Upper lobe of left lung (tissue), 6 donors: Measurements from ENCODE around the gene RRP1. TPM values are rescaled to one million over a fixed set of nuclear protein-coding genes. Genes with fewer than 3 reads are reported as not detected.

Source experiments
- ATAC-seq, 2 donors: fragments of 200-7000 bp; cut with Tn5 transposase; one replicate each; pipeline ENCODE4 v1.9.1; 2022; ENCODE audit warnings: mild to moderate bottlenecking in 2 of 2, moderate library complexity in 2 of 2; ENCODE audit not compliant: low FRiP score in 2 of 2
- DNase-seq, 2 donors: peaks; one replicate each; pipeline ENCODE4 v3.0.0-alpha.2; 2019 to 2020
- H3K27ac ChIP-seq, 4 donors: fragments of 200-600 bp; sonication (generic); one replicate each; pipeline ENCODE4 v1.5.1; 2016 to 2019
- H3K27me3 ChIP-seq, 4 donors: fragments of 200-600 bp; sonication (generic); one replicate each; pipeline ENCODE4 v1.5.1; 2017 to 2019
- H3K36me3 ChIP-seq, 4 donors: fragments of 200-600 bp; sonication (generic); one replicate each; pipeline ENCODE4 v1.5.1; 2016 to 2019
- H3K4me1 ChIP-seq, 4 donors: fragments of 200-600 bp; sonication (generic); one replicate each; pipeline ENCODE4 v1.5.1; 2018 to 2019
- H3K4me3 ChIP-seq, 4 donors: fragments of 200-600 bp; sonication (generic); one replicate each; pipeline ENCODE4 v1.5.1; 2017 to 2019; ENCODE audit warnings: mild to moderate bottlenecking in 2 of 4, moderate library complexity in 1 of 4
- H3K9me3 ChIP-seq, 4 donors: fragments of 200-600 bp; sonication (generic); one replicate each; pipeline ENCODE4 v1.5.1; 2018 to 2019
- CTCF ChIP-seq, 6 experiments: fragments of 450-650 bp in 4 of 6; fragments of 200-600 bp in 2 of 6; sonication (generic) in 2 of 6; IDR thresholded peaks; one replicate each; pipeline ENCODE4 v1.5.1; 2016 to 2019; ENCODE audit warnings: antibody characterized with exemption in 6 of 6
- EP300 ChIP-seq, 4 donors: sonication (generic); formaldehyde crosslinking; IDR thresholded peaks; one replicate each; pipeline ENCODE4 v1.5.1; 2017; ENCODE audit warnings: antibody characterized with exemption in 4 of 4, control low read depth in 2 of 4
- POLR2A ChIP-seq, 4 donors: fragments of 450-650 bp; IDR thresholded peaks; one replicate each; pipeline ENCODE4 v1.5.1; 2016 to 2017; ENCODE audit warnings: antibody characterized with exemption in 4 of 4, mild to moderate bottlenecking in 2 of 4
- POLR2AphosphoS5 ChIP-seq, 2 donors: sonication (generic); formaldehyde crosslinking; IDR thresholded peaks; one replicate each; pipeline ENCODE4 v1.5.1; 2017; ENCODE audit warnings: antibody characterized with exemption in 2 of 2
- WGBS, 2 donors: methylation state at CpG; one replicate each; pipeline ENCODE4 v1.1.5; 2017 to 2018; 5-methylcytosine and 5-hydroxymethylcytosine counted together
- total RNA-seq, 6 donors: library from RNA; depleted of rRNA in 4 of 6; stranded (reverse); fragments of >200 nt in 4 of 6; gene quantifications; one replicate each; pipeline versions ENCODE4 v1.1.0 to v1.2.1, GENCODE V29; 2016 to 2021
- donor health status: DM: no; HTN: no; CAD: no; lungs with moderate emphysema.
- donor health status: DM: no; HTN: yes; CAD: no; lungs with severe emphysema.

The RRP1 gene
- total RNA-seq, 6 donors from 2014 or later = 12.0 to 25.1 (median 20.9) TPM

DNA sequence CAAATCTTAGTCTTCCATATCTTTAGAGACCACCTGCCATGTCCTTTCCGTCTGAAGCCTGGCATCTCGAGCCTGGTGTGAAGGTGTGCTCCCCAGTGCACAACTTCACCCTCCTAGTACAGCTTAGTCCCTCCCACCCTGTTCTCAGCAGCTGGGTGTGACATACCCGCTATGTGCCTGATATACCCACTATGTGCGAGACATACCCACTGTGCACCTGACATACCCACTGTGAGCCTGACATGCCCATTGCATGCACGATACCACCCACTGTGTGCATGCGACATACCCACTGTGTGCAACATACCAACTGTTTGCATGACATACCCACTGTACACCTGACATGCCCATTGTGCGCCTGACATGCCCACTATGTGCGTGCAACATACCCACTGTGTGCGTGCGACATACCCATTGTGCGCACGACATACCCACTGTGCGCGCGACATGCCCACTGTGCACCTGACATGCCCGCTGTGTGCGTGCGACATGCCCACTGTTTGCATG lies 3.0 kb upstream of the RRP1 start:
- no peak overlapping the region for H3K4me3 ChIP-seq
- ATAC-seq = no peak
- H3K27ac ChIP-seq = no peak overlapping the region
- no peaks in the 10 kb centered on the region for H3K9me3 ChIP-seq
- no peaks in the 10 kb centered on the region for H3K36me3 ChIP-seq
- H3K27me3 ChIP-seq = no peaks in the 10 kb centered on the region
- 83 to 88% methylated on average over 18 of the region's 18 CpGs for WGBS, 2 donors
- TF ChIP-seq EP300 (IDR thresholded peaks at IDR 0.05) (no peak), POLR2A (IDR thresholded peaks at IDR 0.05) (no peak), POLR2AphosphoS5 (IDR thresholded peaks at IDR 0.05) (no peak), CTCF (IDR thresholded peaks at IDR 0.05) (no peak)
- H3K4me1 ChIP-seq = peaks cover 15 to 34% (median 25%) of the 10 kb centered on the region in 4 donors
- no peak for DNase-seq

GRCh38 chr21:43786807-43787440 lies 2.5 kb upstream of the RRP1 start:
- Histone ChIP-seq H3K9me3 (no peaks in the 10 kb centered on the region), H3K27me3 (no peaks in the 10 kb centered on the region), H3K36me3 (peaks cover 0 to 5% (median 2%) of the 10 kb centered on the region in 4 donors), H3K4me3 (no peak overlapping the region), H3K4me1 (peaks cover 15 to 37% (median 25%) of the 10 kb centered on the region in 4 donors), H3K27ac (no peak overlapping the region)
- DNase-seq (no peak), ATAC-seq (no peak)
- 90 to 95% methylated on average over 25 to 38 of the region's 38 CpGs for WGBS, 2 donors
- TF ChIP-seq EP300 (IDR thresholded peaks at IDR 0.05) (no peak), POLR2A (IDR thresholded peaks at IDR 0.05) (no peak), CTCF (IDR thresholded peaks at IDR 0.05) (no peak), POLR2AphosphoS5 (IDR thresholded peaks at IDR 0.05) (no peak)

GRCh38 chr21:43790010-43790524 lies 690 bp downstream of the RRP1 start:
- Histone ChIP-seq H3K9me3 (no peaks in the 10 kb centered on the region), H3K36me3 (peaks cover 4 to 34% (median 30%) of the 10 kb centered on the region in 4 donors), H3K27ac (peak overlapping the region; percentile 78 to 93 (median 88)), H3K4me1 (peaks cover 12 to 27% (median 17%) of the 10 kb centered on the region in 4 donors), H3K4me3 (peak overlapping the region; percentile 86 to 98 (median 95)), H3K27me3 (no peaks in the 10 kb centered on the region)
- TF ChIP-seq CTCF (IDR thresholded peaks at IDR 0.05) = no peak
- TF ChIP-seq POLR2AphosphoS5 (IDR thresholded peaks at IDR 0.05) = no peak
- TF ChIP-seq POLR2A (IDR thresholded peaks at IDR 0.05) = no peak
- no peak for TF ChIP-seq EP300 (IDR thresholded peaks at IDR 0.05)
- DNase-seq (no peak), ATAC-seq (no peak)
- WGBS, 2 donors = 13 to 17% methylated on average over 13 of the region's 13 CpGs

DNA sequence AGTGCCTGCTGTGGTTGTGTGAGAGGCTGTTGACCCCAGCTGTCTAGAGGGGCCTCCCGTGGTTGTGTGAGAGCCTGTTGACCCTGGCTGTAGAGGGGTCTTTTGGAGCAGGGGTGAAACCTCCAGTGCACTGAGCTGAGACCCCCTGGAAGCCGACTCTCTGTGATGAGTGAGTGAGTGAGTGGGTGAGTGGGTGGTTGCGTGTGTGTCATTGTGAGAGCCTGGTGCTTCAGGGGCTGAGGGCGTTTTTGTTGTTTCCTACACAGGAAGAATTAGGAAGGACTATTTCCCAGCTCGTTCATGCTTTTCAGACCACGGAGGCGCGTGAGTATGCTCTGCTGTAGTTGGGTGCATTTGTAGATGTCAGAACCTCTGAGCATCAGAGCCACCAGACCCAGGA lies 3.0 kb downstream of the RRP1 start:
- H3K36me3 ChIP-seq = peaks cover 4 to 58% (median 54%) of the 10 kb centered on the region in 4 donors
- H3K4me3 ChIP-seq = no peak overlapping the region
- H3K4me1 ChIP-seq = peaks cover 12 to 27% (median 17%) of the 10 kb centered on the region in 4 donors
- DNase-seq = no peak
- ATAC-seq = no peak
- 85 to 94% methylated on average over 8 of the region's 8 CpGs for WGBS, 2 donors
- H3K27ac ChIP-seq = no peak overlapping the region
- H3K27me3 ChIP-seq = no peaks in the 10 kb centered on the region
- TF ChIP-seq CTCF (IDR thresholded peaks at IDR 0.05) (no peak), EP300 (IDR thresholded peaks at IDR 0.05) (no peak), POLR2A (IDR thresholded peaks at IDR 0.05) (no peak), POLR2AphosphoS5 (IDR thresholded peaks at IDR 0.05) (no peak)
- no peaks in the 10 kb centered on the region for H3K9me3 ChIP-seq
